ENCODE data around the gene PCED1A. TPM values are rescaled to one million over a fixed set of nuclear protein-coding genes. Genes with fewer than 3 reads are reported as not detected.

Gene PCED1A
- total RNA-seq, 1 donor from 2014 or later: 44.3 TPM

GRCh38 chr20:2796011-2796660, 44.3 kb downstream of the PCED1A start:
- no peak for TF ChIP-seq CTCF (IDR thresholded peaks at IDR 0.05)
- no peak overlapping the region for H3K4me3 ChIP-seq
- H3K4me1 ChIP-seq: peaks cover 12% of the 10 kb centered on the region
- no peak overlapping the region for H3K27ac ChIP-seq
- no peaks in the 10 kb centered on the region for H3K9me3 ChIP-seq
- H3K27me3 ChIP-seq: peaks cover 38% of the 10 kb centered on the region
- ATAC-seq (no peak), DNase-seq (no peak)
- no peaks in the 10 kb centered on the region for H3K36me3 ChIP-seq
- intact Hi-C loops (cut with DNase I): no loop called here

- TF ChIP-seq CTCF (IDR thresholded peaks at IDR 0.05): no peak
- no peak overlapping the region for H3K4me3 ChIP-seq
- H3K27ac ChIP-seq: no peak overlapping the region
- ATAC-seq: no peak
- intact Hi-C loops (cut with DNase I): no loop called here
- peaks cover 32% of the 10 kb centered on the region for H3K27me3 ChIP-seq
- DNase-seq: no peak
- peaks cover 6% of the 10 kb centered on the region for H3K4me1 ChIP-seq
- no peaks in the 10 kb centered on the region for H3K36me3 ChIP-seq
- H3K9me3 ChIP-seq: no peaks in the 10 kb centered on the region
These were observed 45.0 kb downstream of the PCED1A start for GRCh38 chr20:2795451-2795850.

- no peak for DNase-seq
- Histone ChIP-seq H3K27me3 (peaks cover 27% of the 10 kb centered on the region), H3K36me3 (no peaks in the 10 kb centered on the region), H3K9me3 (no peaks in the 10 kb centered on the region), H3K27ac (no peak overlapping the region), H3K4me1 (peaks cover 2% of the 10 kb centered on the region), H3K4me3 (no peak overlapping the region)
- intact Hi-C loops (cut with DNase I): no loop called here
- no peak for ATAC-seq
- TF ChIP-seq CTCF (IDR thresholded peaks at IDR 0.05): no peak
These were observed 45.5 kb downstream of the PCED1A start for GRCh38 chr20:2794866-2795447.

- Histone ChIP-seq H3K27ac (no peak overlapping the region), H3K27me3 (peaks cover 20% of the 10 kb centered on the region), H3K4me1 (no peaks in the 10 kb centered on the region), H3K4me3 (no peak overlapping the region), H3K9me3 (no peaks in the 10 kb centered on the region), H3K36me3 (no peaks in the 10 kb centered on the region)
- no peak for TF ChIP-seq CTCF (IDR thresholded peaks at IDR 0.05)
- intact Hi-C loops (cut with DNase I): no loop called here
- DNase-seq: no peak
- no peak for ATAC-seq
These were observed 46.2 kb downstream of the PCED1A start for GRCh38 chr20:2794202-2794748.

GRCh38 chr20:2793471-2793870, 47.0 kb downstream of the PCED1A start:
- H3K27me3 ChIP-seq: peaks cover 12% of the 10 kb centered on the region
- intact Hi-C loops (cut with DNase I): no loop called here
- no peaks in the 10 kb centered on the region for H3K9me3 ChIP-seq
- DNase-seq (no peak), ATAC-seq (no peak)
- no peaks in the 10 kb centered on the region for H3K36me3 ChIP-seq
- TF ChIP-seq CTCF (IDR thresholded peaks at IDR 0.05): no peak
- no peaks in the 10 kb centered on the region for H3K4me1 ChIP-seq
- H3K4me3 ChIP-seq: no peak overlapping the region
- H3K27ac ChIP-seq: no peak overlapping the region

Other genes starting within 250 kb of the PCED1A start
- 88.4 TPM for gene NOP56, start 188.0 kb downstream of the PCED1A start, total RNA-seq
- 65.5 TPM for gene IDH3B, start 176.4 kb downstream of the PCED1A start, total RNA-seq
- gene EBF4, start 147.9 kb downstream of the PCED1A start, total RNA-seq: 19.5 TPM
- 1.3 TPM for gene CPXM1, start 40.0 kb downstream of the PCED1A start, total RNA-seq
- not detected for gene C20orf141, start 25.7 kb downstream of the PCED1A start, total RNA-seq
- gene TMEM239, start 24.3 kb downstream of the PCED1A start, total RNA-seq: not detected
- gene VPS16, start 90 bp upstream of the PCED1A start, total RNA-seq: 34.8 TPM
- gene PTPRA, start 32.8 kb upstream of the PCED1A start, total RNA-seq: 69.6 TPM
- gene GNRH2, start 203.0 kb upstream of the PCED1A start, total RNA-seq: not detected
- 32.0 TPM for gene MRPS26, start 205.4 kb upstream of the PCED1A start, total RNA-seq
- not detected for gene OXT, start 231.0 kb upstream of the PCED1A start, total RNA-seq
- not detected for gene AVP, start 244.1 kb upstream of the PCED1A start, total RNA-seq

Measured in upper lobe of right lung (tissue), 1 donor.